GM19240 (cell line): ENCODE results near the gene TOB2.
A peak's percentile ranks its signal among the peaks of the same experiment; 100 is the strongest.
"Not testable (repeated sequence)": the region's sequence is repeated elsewhere in the genome, so short reads cannot be mapped to it uniquely, and the experiment has no call there.

Experiments
- DNase-seq: peaks from one replicate; pipeline ENCODE4 v3.0.0; 2011; ENCODE audit warnings: low spot score; ENCODE audit not compliant: insufficient read length

Gene TOB2

DNA sequence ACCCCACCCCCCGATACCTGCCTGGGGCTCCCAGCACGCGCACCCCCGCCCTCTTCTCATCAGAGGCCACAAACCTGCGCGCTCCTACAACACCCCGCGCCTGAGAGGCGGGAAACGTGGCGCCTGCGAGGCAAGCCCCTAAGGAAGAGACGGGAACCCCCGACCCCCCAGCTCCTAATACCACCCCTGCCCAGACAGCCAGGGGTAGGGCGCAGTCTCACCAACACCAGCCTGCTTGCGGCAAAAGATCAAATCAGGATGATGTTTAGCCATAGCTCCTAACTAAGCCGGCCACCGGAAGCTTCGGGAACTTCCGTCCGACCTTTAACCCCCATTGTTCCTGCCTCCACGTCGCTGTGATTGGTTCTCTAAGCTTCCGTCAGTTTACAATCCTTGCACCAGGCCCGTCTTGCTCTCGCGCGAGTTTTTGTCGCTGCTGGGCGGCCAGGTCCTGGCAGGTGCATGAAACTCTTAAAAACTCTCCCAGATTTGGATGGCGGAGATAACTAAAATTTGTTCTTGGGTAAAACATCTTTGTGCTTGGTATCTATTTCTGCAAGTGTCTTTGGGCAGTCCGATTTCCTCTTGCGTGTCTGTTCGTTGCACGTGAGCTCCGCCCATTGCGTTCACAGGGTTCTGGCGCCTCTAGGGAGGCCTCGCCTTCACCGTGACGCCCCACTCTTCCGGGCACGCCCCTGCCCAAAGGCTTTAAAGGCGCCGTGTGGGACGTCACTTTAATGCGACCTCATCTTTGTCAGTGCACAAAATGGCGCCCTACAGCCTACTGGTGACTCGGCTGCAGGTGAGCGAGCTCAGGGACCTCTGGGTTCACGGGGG, 22.0 kb upstream of the TOB2 start, which contains the start of the genes ACO2 and PHF5A:
TSS of gene ACO2 (plus strand) at position 737 of the 837 bp plus-strand sequence. CDS start at position 767, 30 bp downstream.
TSS of gene PHF5A (minus strand) at position 312 of the 837 bp plus-strand sequence. CDS start at position 273, 39 bp downstream.
- peak; percentile 85 for DNase-seq

DNA sequence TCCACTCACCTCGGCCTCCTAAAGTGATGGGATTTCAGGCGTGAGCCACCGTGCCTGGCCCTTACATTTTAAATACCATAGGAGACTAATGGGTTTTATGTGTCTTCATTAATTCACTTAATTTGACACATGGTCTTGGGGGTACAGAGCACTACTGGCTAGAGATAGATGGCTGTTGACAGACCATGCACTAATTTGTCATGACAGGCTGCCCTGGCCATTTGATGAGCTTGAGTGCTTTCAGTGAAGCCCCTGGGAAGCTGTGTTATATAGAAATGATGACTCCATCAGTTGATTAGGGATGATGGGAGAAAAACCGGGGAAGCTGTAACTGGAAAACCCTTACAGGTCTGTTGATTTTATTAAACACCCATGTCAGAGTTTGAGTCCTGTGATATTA, 15.3 kb upstream of the TOB2 start:
- DNase-seq, result no peak

DNA sequence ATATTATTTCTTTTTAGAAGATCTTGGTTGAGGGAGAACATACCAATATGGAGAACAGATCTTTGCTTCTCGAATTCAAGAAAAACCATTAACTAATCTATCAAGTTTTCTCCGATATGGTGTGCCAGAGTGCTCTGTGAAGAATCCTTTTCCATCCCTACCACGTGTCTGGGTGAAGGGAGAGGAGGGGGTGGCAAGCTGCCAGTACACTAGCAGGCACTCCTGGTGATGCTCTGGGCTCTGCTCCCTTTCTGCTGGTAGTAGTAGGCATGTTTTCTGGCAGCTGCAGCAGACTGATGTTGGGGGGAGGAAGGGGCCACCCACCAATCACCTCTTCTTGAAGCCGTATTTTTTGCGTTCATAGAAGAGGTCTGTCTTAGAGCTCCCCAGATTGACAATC, 13.5 kb upstream of the TOB2 start:
- not testable (repeated sequence) for DNase-seq

DNA sequence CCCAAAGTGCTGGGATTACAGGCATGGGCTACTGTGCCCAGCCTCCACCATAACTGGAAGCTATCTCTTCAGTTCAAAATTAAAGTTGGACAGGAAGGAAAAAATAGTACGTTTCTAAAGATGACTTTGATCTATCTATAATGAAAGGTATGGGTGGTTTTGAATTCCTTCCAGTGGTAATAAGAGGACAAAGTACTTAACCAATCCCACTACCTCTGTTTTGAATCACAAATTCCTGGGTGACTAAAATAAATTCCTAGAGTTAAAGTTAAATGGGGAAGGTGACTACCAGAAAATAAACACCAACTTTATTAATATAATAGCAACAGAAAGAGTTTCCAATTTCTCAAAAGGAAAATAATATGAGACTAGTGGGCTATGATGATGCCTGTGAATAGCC, 12.8 kb upstream of the TOB2 start:
- DNase-seq, result no peak

DNA sequence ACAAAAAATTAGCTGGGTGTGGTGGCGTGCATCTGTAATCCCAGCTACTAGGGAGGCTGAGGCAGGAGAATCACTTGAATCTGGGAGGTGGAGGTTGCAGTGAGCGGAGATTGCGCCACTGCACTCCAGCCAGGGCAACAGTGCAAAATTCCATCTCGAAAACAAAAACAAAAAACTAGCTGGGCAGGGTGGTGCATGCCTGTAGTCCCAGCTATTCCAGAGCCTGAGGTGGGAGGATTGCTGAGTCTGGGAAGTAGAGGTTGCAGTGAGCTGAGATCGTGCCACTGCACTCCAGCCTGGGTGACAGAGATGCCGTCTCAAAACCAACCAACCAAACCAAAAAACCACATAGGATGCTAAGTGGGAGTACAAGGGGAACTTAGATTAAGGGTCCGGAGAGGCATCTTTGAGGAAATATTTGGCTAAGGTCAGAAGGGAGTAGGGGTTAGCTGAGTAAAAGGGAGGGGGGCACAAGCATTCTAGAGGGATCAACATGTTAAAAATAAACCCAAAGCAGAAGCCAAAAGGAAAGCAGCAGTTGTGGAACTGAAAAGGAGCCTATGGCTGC, 11.6 kb upstream of the TOB2 start:
- no peak for DNase-seq

DNA sequence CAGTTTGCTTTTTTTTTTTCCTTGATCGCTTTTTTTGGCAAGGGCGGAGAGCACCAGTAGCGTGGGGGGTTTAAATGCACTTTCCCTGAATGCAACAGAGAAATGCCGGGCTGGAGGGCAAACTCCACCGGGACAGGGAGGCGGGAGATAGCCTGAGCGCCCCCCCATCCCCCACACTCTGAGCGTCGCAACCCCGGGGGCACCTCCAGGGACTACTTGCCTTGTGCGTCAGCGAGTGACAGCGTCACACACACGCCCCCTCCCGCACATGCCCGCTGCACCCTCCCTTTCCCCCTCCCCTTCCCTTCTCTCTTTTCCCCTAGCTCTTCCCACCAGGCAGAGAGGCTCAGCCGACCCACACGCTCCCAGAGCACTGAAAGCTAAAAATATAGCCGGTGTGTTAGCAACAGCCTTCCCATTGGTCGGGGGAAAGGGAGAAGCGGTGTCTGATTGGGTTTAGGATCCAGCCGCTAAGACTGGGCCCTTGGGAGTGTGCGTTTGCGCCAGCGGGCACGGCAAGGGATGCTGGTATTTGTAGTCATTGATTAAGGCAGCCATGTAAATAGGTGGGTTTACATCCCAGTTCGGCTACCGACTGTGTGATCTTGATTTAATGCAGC, 1.7 kb upstream of the TOB2 start:
- DNase-seq, result peak; percentile 75

DNA sequence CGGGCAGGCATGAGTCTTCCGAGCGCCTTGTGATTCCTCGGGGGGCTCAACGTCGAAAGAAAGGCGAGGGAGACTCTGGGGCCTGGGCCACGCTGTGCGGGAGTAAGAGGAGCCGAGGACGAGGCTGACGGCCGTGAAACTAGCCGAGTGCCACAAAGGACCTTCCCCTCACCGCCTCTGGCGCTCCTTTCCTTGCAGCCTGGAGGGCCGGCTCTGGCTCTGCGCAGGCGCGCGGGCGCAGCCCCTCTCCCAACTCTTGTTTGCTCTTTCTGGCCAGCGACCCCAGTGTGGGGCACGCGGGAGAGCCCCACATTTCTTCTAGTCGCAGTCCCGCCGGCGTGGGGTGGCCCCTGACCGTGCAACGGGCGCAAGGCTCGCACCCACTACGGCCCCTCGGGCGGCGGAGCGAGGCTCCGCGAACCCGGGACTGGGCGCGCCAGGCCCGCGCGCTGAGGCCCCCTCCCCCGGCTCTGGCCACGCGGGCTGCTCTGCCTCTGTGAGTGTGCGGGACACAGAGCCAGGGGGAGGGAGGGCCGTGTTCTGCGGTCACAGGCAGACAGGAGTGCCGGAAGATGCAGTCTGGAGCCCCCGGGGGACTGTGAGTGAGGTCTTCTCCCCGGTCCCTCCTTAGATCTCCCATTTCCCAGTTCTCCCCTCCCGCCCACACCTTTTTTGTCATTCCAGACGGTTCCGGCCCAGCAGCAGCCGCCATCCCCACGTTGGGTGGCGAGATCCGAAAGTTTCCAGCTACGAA, 1.0 kb upstream of the TOB2 start:
- DNase-seq, result no peak

DNA sequence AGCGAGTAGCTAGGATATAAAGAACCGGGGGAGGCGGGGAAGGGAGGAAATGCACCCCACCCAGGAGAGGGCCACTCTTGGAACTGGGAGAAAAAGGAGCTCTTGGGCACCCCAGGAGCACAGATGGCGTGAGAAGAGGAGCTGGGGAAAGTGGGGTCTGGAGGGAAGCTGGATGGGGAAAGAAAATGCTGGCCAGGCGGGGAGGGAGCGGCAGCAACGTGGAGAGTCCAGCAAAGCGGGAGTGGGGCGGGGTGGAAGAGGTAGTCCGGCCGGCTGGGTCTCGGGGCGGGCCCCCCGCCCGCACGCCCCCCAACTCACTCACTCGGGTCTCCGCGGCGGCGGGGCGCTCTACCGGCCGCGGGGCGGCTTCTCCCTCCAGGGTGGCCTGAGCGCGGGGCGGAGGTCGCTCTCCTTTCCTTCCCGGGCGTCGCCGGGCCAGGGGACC, 522 bp downstream of the TOB2 start:
- no peak for DNase-seq

DNA sequence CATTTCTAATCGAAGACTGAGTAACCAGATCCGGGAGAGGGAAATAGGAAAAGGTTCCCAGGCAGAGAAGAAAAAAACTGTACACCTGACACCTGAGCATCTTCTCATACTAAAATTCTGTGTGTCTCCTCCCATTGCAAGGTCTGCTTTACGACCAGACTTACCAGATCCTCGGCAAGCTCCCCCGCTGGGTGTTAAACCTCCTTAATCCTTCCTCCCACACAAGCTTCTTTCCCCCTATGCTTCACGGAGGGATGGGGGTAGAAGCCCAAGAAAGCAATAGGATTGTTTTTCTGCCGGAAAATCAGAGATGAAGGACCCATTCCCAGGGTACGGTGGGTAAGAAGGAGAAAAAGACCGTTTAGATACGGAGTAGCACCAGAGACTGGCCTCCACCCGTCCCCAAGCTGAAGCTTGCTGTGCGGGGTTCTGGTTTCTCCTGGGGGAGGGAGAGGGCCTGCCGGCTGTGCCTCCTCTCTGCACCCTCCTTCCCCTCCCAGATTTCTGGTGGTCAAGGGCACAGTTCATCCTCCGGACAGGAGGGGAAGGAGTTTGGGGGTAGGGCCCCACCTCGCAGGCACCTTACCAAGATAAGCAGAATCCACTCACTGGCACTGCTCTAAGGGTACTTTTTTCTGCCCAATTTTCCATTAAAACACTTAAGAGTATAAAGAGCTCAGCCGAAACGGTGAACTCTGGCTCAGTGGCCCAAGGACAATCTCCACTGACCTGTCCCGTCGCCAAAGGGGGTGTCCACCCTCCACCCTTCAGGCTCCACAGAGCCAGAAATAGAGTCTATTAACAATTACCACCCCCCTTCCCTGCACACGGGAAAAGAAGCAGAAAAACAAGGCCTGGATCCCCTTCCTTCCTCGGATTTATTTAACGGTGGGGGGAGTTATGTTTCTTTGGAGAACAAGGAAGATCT, 1.2 kb downstream of the TOB2 start:
- DNase-seq, result no peak

DNA sequence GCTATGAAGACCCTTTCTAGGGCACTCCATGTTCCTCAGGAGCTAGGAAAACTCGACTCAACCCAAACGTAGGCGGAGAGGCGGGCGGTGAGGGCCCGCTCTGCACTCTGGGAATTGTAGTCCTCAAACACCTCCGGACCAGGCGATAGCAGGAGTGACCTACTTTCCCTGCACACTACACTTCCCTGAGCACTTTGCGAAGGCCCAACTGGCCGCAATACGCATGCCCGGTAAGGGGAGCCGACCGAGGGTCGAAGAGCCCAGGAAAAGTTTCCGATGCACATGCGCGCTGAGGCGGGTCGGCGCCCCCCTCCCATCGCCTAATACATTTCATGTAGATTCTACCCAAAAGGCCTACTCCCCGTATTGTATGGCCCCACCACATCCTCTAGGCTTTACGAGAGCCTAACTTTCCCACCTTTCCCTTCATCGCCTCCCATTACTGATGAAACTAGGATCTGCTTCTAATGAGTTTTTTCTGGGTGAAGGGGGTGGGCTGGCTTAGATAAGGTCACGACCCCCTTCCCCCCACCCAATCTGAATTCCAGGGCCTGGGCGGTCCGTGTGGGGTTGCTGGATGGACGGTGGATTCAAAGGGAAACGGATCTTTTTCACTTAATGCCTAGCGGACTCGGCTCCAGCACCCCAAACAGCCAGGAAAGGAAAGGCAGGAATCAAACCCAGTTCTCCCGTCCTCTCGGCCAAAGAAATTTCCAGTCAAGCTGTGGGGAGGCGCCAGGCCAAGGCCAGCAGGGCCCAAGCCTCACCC, 2.1 kb downstream of the TOB2 start:
- DNase-seq, result peak; percentile 72

DNA sequence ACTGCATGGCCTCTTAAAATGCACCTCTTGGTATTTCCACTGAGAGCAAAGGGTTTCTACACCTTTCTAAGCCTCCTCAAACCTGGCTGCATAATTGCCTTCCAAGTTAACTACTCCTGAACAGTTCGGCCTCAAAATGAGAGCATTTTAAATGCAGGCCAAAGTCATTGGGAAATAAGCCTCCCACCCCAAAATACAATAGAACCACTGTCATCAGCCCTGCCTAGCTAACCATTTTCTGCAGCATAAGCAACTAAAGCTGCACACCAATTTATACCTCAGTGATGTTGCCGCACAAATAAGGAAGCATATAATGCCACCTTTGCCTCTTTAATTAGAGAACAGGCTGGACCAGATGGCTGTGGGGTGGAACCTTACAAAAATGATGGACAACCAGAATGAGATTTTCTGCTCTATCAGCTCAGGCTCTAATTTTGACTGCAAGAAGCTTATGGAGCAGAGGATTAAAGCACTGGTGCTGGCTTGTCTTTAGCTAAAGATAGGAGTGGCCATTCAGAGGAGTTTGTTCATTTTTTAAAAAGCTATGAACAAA, 4.3 kb downstream of the TOB2 start:
- no peak for DNase-seq

DNA sequence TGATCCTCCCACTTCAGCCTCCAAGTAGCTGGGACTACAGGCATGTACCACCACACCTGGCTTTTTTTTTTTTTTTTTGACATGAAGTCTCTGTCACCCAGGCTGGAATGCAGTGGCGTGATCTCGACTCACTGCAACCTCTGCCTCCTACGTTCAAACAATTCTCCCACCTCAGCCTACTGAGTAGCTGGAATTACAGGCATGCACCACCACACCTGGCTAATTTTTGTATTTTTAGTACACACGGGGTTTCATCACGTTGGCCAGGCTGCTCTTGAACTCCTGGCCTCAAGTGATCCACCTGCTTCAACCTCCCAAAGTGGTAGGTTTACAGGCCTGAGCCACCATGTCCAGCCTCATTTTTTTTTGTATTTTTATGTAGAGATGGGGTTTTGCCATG, 6.1 kb downstream of the TOB2 start:
- DNase-seq, result not testable (repeated sequence)

DNA sequence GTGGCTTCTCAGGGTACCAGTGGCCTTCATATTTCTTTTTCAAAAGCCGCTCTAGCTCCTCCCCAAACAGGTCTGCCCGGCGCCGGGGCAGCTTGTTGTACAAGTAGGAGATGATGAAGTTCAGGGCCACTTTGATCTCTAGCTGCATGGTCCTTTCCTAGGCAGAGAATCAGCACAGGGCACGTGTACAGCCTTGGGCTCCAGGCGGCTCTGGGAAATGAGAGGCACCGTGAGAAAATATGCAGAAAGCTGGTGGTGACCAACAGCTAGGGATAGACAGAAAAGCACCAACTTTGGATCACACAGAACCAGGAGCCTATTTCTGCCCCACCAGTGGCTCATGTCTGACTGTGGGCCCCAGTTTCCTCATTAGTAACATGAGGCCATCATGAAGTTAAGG, 9.4 kb downstream of the TOB2 start:
- no peak for DNase-seq

DNA sequence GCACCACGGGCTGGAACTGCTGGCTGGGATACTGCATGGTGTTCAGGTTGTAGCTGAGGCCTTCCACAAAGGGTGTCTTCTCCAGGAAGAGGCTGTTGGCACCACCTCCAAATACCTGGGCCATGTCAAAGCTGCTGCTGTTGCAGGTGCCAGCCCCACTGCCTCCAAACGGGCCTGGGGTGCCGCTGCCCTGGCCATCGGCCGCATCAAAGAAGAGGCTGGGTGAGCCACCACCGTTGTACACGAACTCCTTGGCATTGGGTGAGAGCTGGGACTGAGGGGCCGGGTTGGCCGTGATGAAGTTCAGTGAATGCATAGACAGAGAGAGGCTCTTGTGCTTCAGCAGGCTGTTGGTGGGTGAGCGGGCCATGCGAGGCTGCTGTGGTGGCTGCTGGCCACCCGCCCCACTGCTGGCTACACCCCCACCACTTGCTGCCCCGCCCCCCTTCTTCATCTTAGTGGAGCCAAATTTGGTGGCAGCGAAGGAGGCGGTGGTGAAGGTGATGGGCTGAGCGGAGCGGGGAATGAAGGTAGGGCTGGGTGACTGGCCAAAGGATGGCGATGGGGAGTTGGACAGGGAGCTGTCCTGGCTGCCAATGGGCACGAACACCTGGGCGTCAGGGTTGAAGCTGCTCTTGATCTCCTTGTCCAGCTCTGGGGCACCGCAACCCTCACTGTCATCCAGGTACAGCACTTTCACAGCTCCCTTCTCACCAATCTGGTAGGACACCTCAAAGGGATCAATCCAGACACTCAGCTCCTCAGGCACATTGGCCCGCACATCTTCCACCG, 10.1 kb downstream of the TOB2 start:
- no peak for DNase-seq

DNA sequence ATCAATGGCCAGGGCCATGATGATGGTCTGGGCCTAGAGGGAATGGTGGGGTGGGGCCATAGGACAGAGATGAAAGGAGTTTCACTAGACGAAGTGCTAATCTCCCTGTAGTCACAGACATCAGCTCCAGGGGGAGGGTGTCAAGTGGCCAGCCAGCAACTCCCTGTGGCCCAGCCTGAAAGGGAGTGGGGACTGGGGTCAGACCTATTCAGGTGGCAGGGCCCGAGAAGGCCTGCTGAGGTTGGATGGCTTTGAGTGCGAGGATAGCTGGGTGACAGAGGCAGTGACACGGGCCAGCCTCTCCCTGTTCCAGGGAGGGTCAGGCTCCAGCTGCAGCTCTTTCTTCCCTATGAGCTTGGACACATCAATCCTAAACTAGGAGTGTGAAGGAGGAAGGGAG, 11.0 kb downstream of the TOB2 start:
- DNase-seq, result no peak

DNA sequence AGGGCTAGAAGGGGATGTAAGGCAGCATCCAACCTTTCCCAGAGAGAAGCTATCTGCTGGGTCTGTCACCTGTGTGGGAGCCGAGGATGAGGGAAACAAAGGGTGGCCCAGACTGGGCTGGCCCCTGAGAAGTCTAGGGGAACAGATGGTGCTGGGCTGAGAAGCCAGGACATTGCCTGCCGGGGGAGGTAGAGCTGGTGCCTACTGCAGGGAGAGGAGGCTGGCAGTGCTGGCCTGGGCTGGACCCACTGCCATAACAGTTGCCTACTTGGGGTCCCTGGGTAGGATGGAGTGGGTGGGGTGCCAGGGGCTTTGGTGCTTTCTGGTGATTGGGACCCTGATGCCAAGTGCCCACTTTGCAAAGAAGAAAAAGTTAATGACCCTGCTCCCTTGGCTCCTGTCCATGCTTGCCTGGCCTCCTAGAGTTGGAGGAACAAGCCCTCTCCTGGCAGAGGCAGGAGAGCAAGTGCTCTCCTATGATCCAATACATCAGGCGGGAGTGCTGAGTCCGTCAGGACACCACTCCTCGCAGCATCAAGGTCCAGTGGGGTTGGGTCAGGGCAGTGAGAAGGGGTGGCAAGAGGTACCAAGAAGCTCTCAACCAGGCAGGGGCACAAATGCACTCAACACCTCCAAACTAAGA, 12.1 kb downstream of the TOB2 start:
- DNase-seq, result not testable (repeated sequence)

DNA sequence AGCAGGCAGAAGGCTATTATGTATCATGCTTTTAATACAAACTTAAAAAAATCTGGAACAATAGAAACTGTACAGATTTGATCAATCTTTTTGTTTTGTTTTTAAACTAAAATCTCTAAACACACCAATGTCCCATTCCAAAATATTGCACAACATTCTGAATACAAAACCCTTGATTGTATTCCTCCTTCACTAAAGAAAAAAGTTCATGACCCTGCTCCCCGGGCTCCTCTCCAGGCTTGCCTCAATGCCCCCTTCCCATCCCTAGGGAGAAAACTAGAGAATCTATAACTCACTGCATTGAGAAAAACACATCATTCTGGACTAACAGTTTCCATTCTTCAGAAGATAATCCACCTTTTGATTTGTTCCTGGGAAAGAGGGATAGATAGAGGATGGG, 13.1 kb downstream of the TOB2 start:
- not testable (repeated sequence) for DNase-seq

DNA sequence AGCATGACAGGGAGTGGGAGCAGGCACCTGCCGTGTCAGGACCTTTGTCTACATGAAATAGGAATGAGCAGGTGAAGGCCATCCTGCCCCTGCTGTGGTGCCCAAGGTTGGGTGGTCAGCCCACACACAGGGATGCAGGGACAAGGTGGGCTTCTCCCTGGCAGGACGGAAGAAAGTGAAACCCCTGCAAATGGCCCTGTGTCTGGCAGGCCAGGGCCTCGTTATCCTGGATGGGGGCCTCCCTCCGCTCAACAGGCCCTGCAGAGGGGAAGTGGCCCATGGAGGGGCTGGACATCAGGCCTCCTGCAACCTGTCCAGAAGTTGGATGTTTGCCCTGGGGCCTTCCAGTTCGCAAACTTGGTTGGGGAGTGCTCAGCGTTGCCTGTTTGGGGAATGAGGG, 14.9 kb downstream of the TOB2 start:
- no peak for DNase-seq
